ENCODE data around the gene HYCC2. TPM values are rescaled to one million over a fixed set of nuclear protein-coding genes. Genes with fewer than 3 reads are reported as not detected.
A peak's percentile ranks its signal among the peaks of the same experiment; 100 is the strongest.

HYCC2 gene
- total and polyA plus RNA-seq, 5 donors from 2014 or later, result 17.2 to 42.8 (median 25.4) TPM

- H3K4me1 ChIP-seq (ENCODE audit: control insufficient read depth, insufficient read depth, low read length, poor library complexity, severe bottlenecking), result peaks cover 43% of the 10 kb centered on the region
- DNase-seq (no peak), ATAC-seq (ENCODE audit: low read depth in 2 of 2) (no peak)
- Mint-ChIP-seq H3K4me1 (peaks cover 0 to 31% (median 16%) of the 10 kb centered on the region in 4 donors), H3K27ac (peak overlapping the region; percentile 90 to 99 (median 98)), H3K4me3 (peak overlapping the region; percentile 93 to 96 (median 94)), H3K9me3 (no peaks in the 10 kb centered on the region), H3K27me3 (peaks cover 5% of the 10 kb centered on the region), H3K36me3 (peaks cover 8% of the 10 kb centered on the region)
- no peaks in the 10 kb centered on the region for H3K9me3 ChIP-seq (ENCODE audit: control insufficient read depth in 2 of 2, low read length in 2 of 2)
- no peaks in the 10 kb centered on the region for H3K27me3 ChIP-seq (ENCODE audit: control insufficient read depth, insufficient read depth, low read length)
- H3K36me3 ChIP-seq (ENCODE audit: control insufficient read depth, insufficient read depth, low read length), result no peaks in the 10 kb centered on the region
- H3K27ac ChIP-seq (ENCODE audit: insufficient read depth, low read length, poor library complexity, severe bottlenecking), result no peak overlapping the region
- peak overlapping the region; percentile 42 for H3K4me3 ChIP-seq (ENCODE audit: low read depth, low read length)
Measured at GRCh38 chr2:201114846-201115245, 43.4 kb upstream of the HYCC2 start.

- H3K4me3 Mint-ChIP-seq, result peak overlapping the region; percentile 93 to 96 (median 94)
- H3K9me3 Mint-ChIP-seq, result no peaks in the 10 kb centered on the region
- Histone ChIP-seq H3K27me3 (ENCODE audit: control insufficient read depth, insufficient read depth, low read length) (no peaks in the 10 kb centered on the region), H3K36me3 (ENCODE audit: control insufficient read depth, insufficient read depth, low read length) (no peaks in the 10 kb centered on the region), H3K27ac (ENCODE audit: insufficient read depth, low read length, poor library complexity, severe bottlenecking) (no peak overlapping the region), H3K4me3 (ENCODE audit: low read depth, low read length) (peak overlapping the region; percentile 42), H3K9me3 (ENCODE audit: control insufficient read depth in 2 of 2, low read length in 2 of 2) (no peaks in the 10 kb centered on the region), H3K4me1 (ENCODE audit: control insufficient read depth, insufficient read depth, low read length, poor library complexity, severe bottlenecking) (peaks cover 39% of the 10 kb centered on the region)
- H3K27me3 Mint-ChIP-seq, result peaks cover 2% of the 10 kb centered on the region
- DNase-seq (no peak), ATAC-seq (ENCODE audit: low read depth in 2 of 2) (no peak)
- peaks cover 0 to 29% (median 14%) of the 10 kb centered on the region in 4 donors for H3K4me1 Mint-ChIP-seq
- peak overlapping the region; percentile 90 to 98 (median 92) for H3K27ac Mint-ChIP-seq
- H3K36me3 Mint-ChIP-seq, result peaks cover 6% of the 10 kb centered on the region
Measured at GRCh38 chr2:201114350-201114749, 42.9 kb upstream of the HYCC2 start.

- no peak overlapping the region for H3K27ac Mint-ChIP-seq
- no peak overlapping the region for H3K4me3 Mint-ChIP-seq
- H3K9me3 Mint-ChIP-seq, result no peaks in the 10 kb centered on the region
Measured at GRCh38 chr2:201111096-201111495, 39.6 kb upstream of the HYCC2 start.

GRCh38 chr2:201110615-201111014 lies 39.1 kb upstream of the HYCC2 start:
- peaks cover 15% of the 10 kb centered on the region for H3K4me1 ChIP-seq (ENCODE audit: control insufficient read depth, insufficient read depth, low read length, poor library complexity, severe bottlenecking)
- H3K36me3 Mint-ChIP-seq, result peaks cover 4% of the 10 kb centered on the region
- no peaks in the 10 kb centered on the region for H3K27me3 ChIP-seq (ENCODE audit: control insufficient read depth, insufficient read depth, low read length)
- no peak overlapping the region for H3K27ac Mint-ChIP-seq
- H3K27me3 Mint-ChIP-seq, result no peaks in the 10 kb centered on the region
- H3K4me3 ChIP-seq (ENCODE audit: low read depth, low read length), result no peak overlapping the region
- no peaks in the 10 kb centered on the region for H3K9me3 Mint-ChIP-seq
- no peaks in the 10 kb centered on the region for H3K9me3 ChIP-seq (ENCODE audit: control insufficient read depth in 2 of 2, low read length in 2 of 2)
- ATAC-seq (ENCODE audit: low read depth in 2 of 2) (no peak), DNase-seq (no peak)
- H3K4me3 Mint-ChIP-seq, result no peak overlapping the region
- peaks cover 0 to 23% (median 13%) of the 10 kb centered on the region in 4 donors for H3K4me1 Mint-ChIP-seq
- no peak overlapping the region for H3K27ac ChIP-seq (ENCODE audit: insufficient read depth, low read length, poor library complexity, severe bottlenecking)
- no peaks in the 10 kb centered on the region for H3K36me3 ChIP-seq (ENCODE audit: control insufficient read depth, insufficient read depth, low read length)

More at GRCh38 chr2:201111096-201111495, 39.6 kb upstream of the HYCC2 start:
- Histone ChIP-seq H3K27me3 (ENCODE audit: control insufficient read depth, insufficient read depth, low read length) (no peaks in the 10 kb centered on the region), H3K36me3 (ENCODE audit: control insufficient read depth, insufficient read depth, low read length) (no peaks in the 10 kb centered on the region), H3K4me3 (ENCODE audit: low read depth, low read length) (no peak overlapping the region), H3K4me1 (ENCODE audit: control insufficient read depth, insufficient read depth, low read length, poor library complexity, severe bottlenecking) (peaks cover 15% of the 10 kb centered on the region), H3K27ac (ENCODE audit: insufficient read depth, low read length, poor library complexity, severe bottlenecking) (no peak overlapping the region), H3K9me3 (ENCODE audit: control insufficient read depth in 2 of 2, low read length in 2 of 2) (no peaks in the 10 kb centered on the region)
- peaks cover 0 to 27% (median 13%) of the 10 kb centered on the region in 4 donors for H3K4me1 Mint-ChIP-seq
- H3K27me3 Mint-ChIP-seq, result no peaks in the 10 kb centered on the region
- DNase-seq (no peak), ATAC-seq (ENCODE audit: low read depth in 2 of 2) (no peak)
- peaks cover under 1% of the 10 kb centered on the region for H3K36me3 Mint-ChIP-seq

GRCh38 chr2:201109186-201109585 lies 37.7 kb upstream of the HYCC2 start:
- H3K27me3 ChIP-seq (ENCODE audit: control insufficient read depth, insufficient read depth, low read length), result no peaks in the 10 kb centered on the region
- no peak for DNase-seq
- peaks cover under 1% of the 10 kb centered on the region for H3K4me1 ChIP-seq (ENCODE audit: control insufficient read depth, insufficient read depth, low read length, poor library complexity, severe bottlenecking)
- ATAC-seq (ENCODE audit: low read depth in 2 of 2), result no peak
- H3K27ac Mint-ChIP-seq, result no peak overlapping the region
- H3K4me3 Mint-ChIP-seq, result no peak overlapping the region
- H3K36me3 Mint-ChIP-seq, result peaks cover 4% of the 10 kb centered on the region
- no peaks in the 10 kb centered on the region for H3K36me3 ChIP-seq (ENCODE audit: control insufficient read depth, insufficient read depth, low read length)
- H3K9me3 Mint-ChIP-seq, result no peaks in the 10 kb centered on the region
- H3K4me3 ChIP-seq (ENCODE audit: low read depth, low read length), result no peak overlapping the region
- H3K4me1 Mint-ChIP-seq, result peaks cover 0 to 9% (median 4%) of the 10 kb centered on the region in 4 donors
- H3K27me3 Mint-ChIP-seq, result no peaks in the 10 kb centered on the region
- H3K27ac ChIP-seq (ENCODE audit: insufficient read depth, low read length, poor library complexity, severe bottlenecking), result no peak overlapping the region
- no peaks in the 10 kb centered on the region for H3K9me3 ChIP-seq (ENCODE audit: control insufficient read depth in 2 of 2, low read length in 2 of 2)

GRCh38 chr2:201108341-201108740 lies 36.9 kb upstream of the HYCC2 start:
- Mint-ChIP-seq H3K27ac (no peak overlapping the region), H3K27me3 (no peaks in the 10 kb centered on the region), H3K36me3 (peaks cover 4% of the 10 kb centered on the region), H3K4me1 (peaks cover 0 to 4% (median 2%) of the 10 kb centered on the region in 4 donors), H3K9me3 (no peaks in the 10 kb centered on the region), H3K4me3 (no peak overlapping the region)
- DNase-seq (no peak), ATAC-seq (ENCODE audit: low read depth in 2 of 2) (no peak)
- no peaks in the 10 kb centered on the region for H3K9me3 ChIP-seq (ENCODE audit: control insufficient read depth in 2 of 2, low read length in 2 of 2)
- no peak overlapping the region for H3K4me3 ChIP-seq (ENCODE audit: low read depth, low read length)
- H3K27me3 ChIP-seq (ENCODE audit: control insufficient read depth, insufficient read depth, low read length), result no peaks in the 10 kb centered on the region
- no peak overlapping the region for H3K27ac ChIP-seq (ENCODE audit: insufficient read depth, low read length, poor library complexity, severe bottlenecking)
- H3K4me1 ChIP-seq (ENCODE audit: control insufficient read depth, insufficient read depth, low read length, poor library complexity, severe bottlenecking), result no peaks in the 10 kb centered on the region
- no peaks in the 10 kb centered on the region for H3K36me3 ChIP-seq (ENCODE audit: control insufficient read depth, insufficient read depth, low read length)

GRCh38 chr2:201107624-201108023 lies 36.2 kb upstream of the HYCC2 start:
- no peak overlapping the region for H3K27ac Mint-ChIP-seq
- peaks cover 0 to 4% (median 2%) of the 10 kb centered on the region in 4 donors for H3K4me1 Mint-ChIP-seq
- H3K36me3 ChIP-seq (ENCODE audit: control insufficient read depth, insufficient read depth, low read length), result no peaks in the 10 kb centered on the region
- H3K9me3 ChIP-seq (ENCODE audit: control insufficient read depth in 2 of 2, low read length in 2 of 2), result no peaks in the 10 kb centered on the region
- H3K36me3 Mint-ChIP-seq, result peaks cover 4% of the 10 kb centered on the region
- DNase-seq (no peak), ATAC-seq (ENCODE audit: low read depth in 2 of 2) (no peak)
- no peaks in the 10 kb centered on the region for H3K27me3 Mint-ChIP-seq
- H3K9me3 Mint-ChIP-seq, result no peaks in the 10 kb centered on the region
- H3K4me3 Mint-ChIP-seq, result no peak overlapping the region
- no peaks in the 10 kb centered on the region for H3K4me1 ChIP-seq (ENCODE audit: control insufficient read depth, insufficient read depth, low read length, poor library complexity, severe bottlenecking)
- no peak overlapping the region for H3K4me3 ChIP-seq (ENCODE audit: low read depth, low read length)
- H3K27me3 ChIP-seq (ENCODE audit: control insufficient read depth, insufficient read depth, low read length), result no peaks in the 10 kb centered on the region
- no peak overlapping the region for H3K27ac ChIP-seq (ENCODE audit: insufficient read depth, low read length, poor library complexity, severe bottlenecking)

GRCh38 chr2:201105759-201106158 lies 34.3 kb upstream of the HYCC2 start:
- Histone ChIP-seq H3K27ac (ENCODE audit: insufficient read depth, low read length, poor library complexity, severe bottlenecking) (no peak overlapping the region), H3K4me3 (ENCODE audit: low read depth, low read length) (no peak overlapping the region), H3K27me3 (ENCODE audit: control insufficient read depth, insufficient read depth, low read length) (no peaks in the 10 kb centered on the region), H3K36me3 (ENCODE audit: control insufficient read depth, insufficient read depth, low read length) (no peaks in the 10 kb centered on the region), H3K4me1 (ENCODE audit: control insufficient read depth, insufficient read depth, low read length, poor library complexity, severe bottlenecking) (no peaks in the 10 kb centered on the region), H3K9me3 (ENCODE audit: control insufficient read depth in 2 of 2, low read length in 2 of 2) (no peaks in the 10 kb centered on the region)
- H3K27ac Mint-ChIP-seq, result no peak overlapping the region
- H3K4me1 Mint-ChIP-seq, result no peaks in the 10 kb centered on the region
- H3K36me3 Mint-ChIP-seq, result peaks cover 4% of the 10 kb centered on the region
- ATAC-seq (ENCODE audit: low read depth in 2 of 2), result no peak
- no peak overlapping the region for H3K4me3 Mint-ChIP-seq
- no peaks in the 10 kb centered on the region for H3K27me3 Mint-ChIP-seq
- no peak for DNase-seq
- no peaks in the 10 kb centered on the region for H3K9me3 Mint-ChIP-seq

Measured in CD4-positive, CD25-positive, alpha-beta regulatory T cell (primary cell).